ENCODE data around the gene BID. TPM values are rescaled to one million over a fixed set of nuclear protein-coding genes. Genes with fewer than 3 reads are reported as not detected.

The BID gene
- total and polyA plus RNA-seq, 2 of the 4 experiments (the other 2 are of a cell fraction): 69.5 to 240 TPM

GRCh38 chr22:17784776-17785175 is 10.5 kb upstream of the BID start:
- in situ Hi-C loops (cut with MboI; ENCODE audit: low sequenced_read_pairs) (no loop called here), dilution Hi-C loops (cut with HindIII; ENCODE audit: low sequenced_read_pairs, unreplicated experiment) (no loop called here), intact Hi-C loops (cut with micrococcal nuclease) (loop anchor here (10.0 kb wide), 1 partner anchor 230 kb away; no protein-coding TSS in a partner anchor)
- no peak overlapping the region for H2AK9ac ChIP-seq (replicated peaks; ENCODE audit: low read depth, low read length, poor library complexity)
- no peak overlapping the region for H2BK15ac ChIP-seq (ENCODE audit: low read depth, low read length)
- no peak overlapping the region for H3K27ac ChIP-seq (ENCODE audit: insufficient read depth, low read length)
- TF ChIP-seq CHD1 (IDR thresholded peaks at IDR 0.05; ENCODE audit: low read depth, low read length): no peak
- TF ChIP-seq MAZ (IDR thresholded peaks at IDR 0.05; ENCODE audit: borderline replicate concordance, low read depth, low read length): no peak
- no peak overlapping the region for H4K91ac ChIP-seq (ENCODE audit: insufficient read depth, low read depth, low read length)
- H3K4me2 ChIP-seq (ENCODE audit: low read depth, low read length): no peak overlapping the region
- ATAC-seq (ENCODE audit: low read depth) (no peak), DNase-seq (no peak)
- H2AK5ac ChIP-seq (ENCODE audit: low read depth, low read length): no peak overlapping the region
- H3K36me3 ChIP-seq (ENCODE audit: control insufficient read depth, insufficient read depth, low read length): peaks cover 9% of the 10 kb centered on the region; the same call in 1 of the 2 replicates
- H2BK5ac ChIP-seq (ENCODE audit: low read depth, low read length, poor library complexity, severe bottlenecking): no peak overlapping the region
- no peak overlapping the region for H3K9ac ChIP-seq (ENCODE audit: low read depth, low read length)
- no peak overlapping the region for H4K5ac ChIP-seq (ENCODE audit: low read depth, low read length)
- H3K4me3 ChIP-seq (ENCODE audit: insufficient read depth, low read depth, low read length): no peak overlapping the region
- ChIA-PET POLR2A (ENCODE audit: unreplicated experiment) (interaction anchor here (0.6 kb wide), 1 partner anchor 68 kb away, joined by 3 read pairs; no protein-coding TSS in a partner anchor), CTCF (interaction anchor here (0.5 to 1.5 kb wide), 2 partner anchors 226 to 232 kb away, joined by 3 to 7 read pairs; no protein-coding TSS in a partner anchor)
- H3K14ac ChIP-seq (replicated peaks; ENCODE audit: low read depth, low read length): no peak overlapping the region
- H4K20me1 ChIP-seq (ENCODE audit: insufficient read depth, low read length): no peaks in the 10 kb centered on the region
- WGBS, 2 experiments (ENCODE audit: extremely low coverage in 2 of 2, insufficient read length in 1 of 2): 82% methylated on average over 6 of the region's 11 CpGs; no CpG with 5 or more reads in 1 of the 2 experiments
- H3K27me3 ChIP-seq (ENCODE audit: control insufficient read depth, insufficient read depth, low read length): no peaks in the 10 kb centered on the region
- no peak overlapping the region for H3K18ac ChIP-seq (ENCODE audit: low read depth, low read length)
- H4K8ac ChIP-seq (ENCODE audit: low read depth in 2 of 2, low read length in 2 of 2): no peak overlapping the region
- peaks cover 14% of the 10 kb centered on the region for H3K4me1 ChIP-seq (ENCODE audit: control insufficient read depth, insufficient read depth, low read length)
- H2AFZ ChIP-seq (replicated peaks; ENCODE audit: low read length, poor library complexity): no peak overlapping the region
- H3K4ac ChIP-seq (ENCODE audit: low read depth, low read length): no peak overlapping the region
- peaks cover 7% of the 10 kb centered on the region for H3K9me1 ChIP-seq (ENCODE audit: insufficient read depth, low read length)
- H3K56ac ChIP-seq (ENCODE audit: extremely low read depth, insufficient read depth, low read length): no peak overlapping the region
- BruUV-seq (replicated peaks): no TSS peak
- no peak overlapping the region for H2BK20ac ChIP-seq (ENCODE audit: low read depth, low read length)
- H3K23ac ChIP-seq (ENCODE audit: low read depth, low read length): no peak overlapping the region
- H3K79me1 ChIP-seq (ENCODE audit: low read depth in 1 of 2, low read length in 2 of 2): no peaks in the 10 kb centered on the region
- no peak overlapping the region for H2BK120ac ChIP-seq (ENCODE audit: low read depth, low read length)
- H3K9me3 ChIP-seq (ENCODE audit: control insufficient read depth, insufficient read depth, low read length): no peaks in the 10 kb centered on the region
